ENCODE results near the gene USH2A. TPM values are rescaled to one million over a fixed set of nuclear protein-coding genes. Genes with fewer than 3 reads are reported as not detected.

The USH2A gene
- total and polyA plus RNA-seq, 4 donors, result 0.09 to 0.39 (median 0.15) TPM

- Histone ChIP-seq H3K4me3 (ENCODE audit: low read depth, low read length) (no peak overlapping the region), H3K27ac (ENCODE audit: low read depth, low read length) (no peak overlapping the region)
- WGBS (ENCODE audit: insufficient coverage), result 100% methylated on average over 3 of the region's 5 CpGs
Observed at GRCh38 chr1:216144661-216145450, 278.4 kb downstream of the USH2A start.

GRCh38 chr1:216142921-216143320 lies 280.3 kb downstream of the USH2A start:
- DNase-seq (ENCODE audit: low read depth in 4 of 6, low spot score in 6 of 6), result peak in 1 of 6 donors; percentile 42
- H3K27me3 ChIP-seq (ENCODE audit: control insufficient read depth, insufficient read depth, low read length), result no peaks in the 10 kb centered on the region
- H3K27ac ChIP-seq (ENCODE audit: low read depth, low read length), result no peak overlapping the region
- no peaks in the 10 kb centered on the region for H3K4me1 ChIP-seq (ENCODE audit: control insufficient read depth, insufficient read depth, low read length)
- no peak overlapping the region for H3K4me3 ChIP-seq (ENCODE audit: low read depth, low read length)
- WGBS (ENCODE audit: insufficient coverage), result no CpG with 5 or more reads among the region's 2 CpGs
- no peaks in the 10 kb centered on the region for H3K9me3 ChIP-seq (ENCODE audit: control insufficient read depth, insufficient read depth, low read length)
- H3K36me3 ChIP-seq (ENCODE audit: control insufficient read depth, insufficient read depth, low read length), result no peaks in the 10 kb centered on the region

More at GRCh38 chr1:216144661-216145450, 278.4 kb downstream of the USH2A start:
- DNase-seq (ENCODE audit: low read depth in 4 of 6, low spot score in 6 of 6), result no peak
- Histone ChIP-seq H3K36me3 (ENCODE audit: control insufficient read depth, insufficient read depth, low read length) (no peaks in the 10 kb centered on the region), H3K27me3 (ENCODE audit: control insufficient read depth, insufficient read depth, low read length) (no peaks in the 10 kb centered on the region), H3K4me1 (ENCODE audit: control insufficient read depth, insufficient read depth, low read length) (no peaks in the 10 kb centered on the region), H3K9me3 (ENCODE audit: control insufficient read depth, insufficient read depth, low read length) (no peaks in the 10 kb centered on the region)

GRCh38 chr1:216140730-216141524 lies 282.3 kb downstream of the USH2A start:
- H3K4me1 ChIP-seq (ENCODE audit: control insufficient read depth, insufficient read depth, low read length), result no peaks in the 10 kb centered on the region
- no peaks in the 10 kb centered on the region for H3K9me3 ChIP-seq (ENCODE audit: control insufficient read depth, insufficient read depth, low read length)
- WGBS (ENCODE audit: insufficient coverage), result 63% methylated on average over 2 of the region's 5 CpGs
- H3K27ac ChIP-seq (ENCODE audit: low read depth, low read length), result no peak overlapping the region
- DNase-seq (ENCODE audit: low read depth in 4 of 6, low spot score in 6 of 6), result peak in 1 of 6 donors; percentile 69
- no peaks in the 10 kb centered on the region for H3K27me3 ChIP-seq (ENCODE audit: control insufficient read depth, insufficient read depth, low read length)
- H3K4me3 ChIP-seq (ENCODE audit: low read depth, low read length), result no peak overlapping the region
- no peaks in the 10 kb centered on the region for H3K36me3 ChIP-seq (ENCODE audit: control insufficient read depth, insufficient read depth, low read length)

GRCh38 chr1:216124192-216124781 lies 299.0 kb downstream of the USH2A start:
- Histone ChIP-seq H3K9me3 (ENCODE audit: control insufficient read depth, insufficient read depth, low read length) (no peaks in the 10 kb centered on the region), H3K27ac (ENCODE audit: low read depth, low read length) (no peak overlapping the region), H3K36me3 (ENCODE audit: control insufficient read depth, insufficient read depth, low read length) (no peaks in the 10 kb centered on the region), H3K4me3 (ENCODE audit: low read depth, low read length) (no peak overlapping the region), H3K4me1 (ENCODE audit: control insufficient read depth, insufficient read depth, low read length) (no peaks in the 10 kb centered on the region), H3K27me3 (ENCODE audit: control insufficient read depth, insufficient read depth, low read length) (no peaks in the 10 kb centered on the region)
- DNase-seq (ENCODE audit: low read depth in 4 of 6, low spot score in 6 of 6), result no peak
- no CpG with 5 or more reads among the region's 4 CpGs for WGBS (ENCODE audit: insufficient coverage)

- no peak overlapping the region for H3K4me3 ChIP-seq (ENCODE audit: low read depth, low read length)
- H3K27me3 ChIP-seq (ENCODE audit: control insufficient read depth, insufficient read depth, low read length), result no peaks in the 10 kb centered on the region
- WGBS (ENCODE audit: insufficient coverage), result no CpG with 5 or more reads among the region's 2 CpGs
- H3K27ac ChIP-seq (ENCODE audit: low read depth, low read length), result no peak overlapping the region
- H3K36me3 ChIP-seq (ENCODE audit: control insufficient read depth, insufficient read depth, low read length), result no peaks in the 10 kb centered on the region
- no peaks in the 10 kb centered on the region for H3K9me3 ChIP-seq (ENCODE audit: control insufficient read depth, insufficient read depth, low read length)
- no peaks in the 10 kb centered on the region for H3K4me1 ChIP-seq (ENCODE audit: control insufficient read depth, insufficient read depth, low read length)
- DNase-seq (ENCODE audit: low read depth in 4 of 6, low spot score in 6 of 6), result no peak
Observed at GRCh38 chr1:216123446-216124191, 299.6 kb downstream of the USH2A start.

GRCh38 chr1:216119600-216119999 lies 303.6 kb downstream of the USH2A start:
- no peak overlapping the region for H3K4me3 ChIP-seq (ENCODE audit: low read depth, low read length)
- no peak overlapping the region for H3K27ac ChIP-seq (ENCODE audit: low read depth, low read length)
- no peaks in the 10 kb centered on the region for H3K9me3 ChIP-seq (ENCODE audit: control insufficient read depth, insufficient read depth, low read length)
- no CpG with 5 or more reads among the region's 2 CpGs for WGBS (ENCODE audit: insufficient coverage)
- DNase-seq (ENCODE audit: low read depth in 4 of 6, low spot score in 6 of 6), result peak in 2 of 6 donors; percentile 11 to 38
- H3K36me3 ChIP-seq (ENCODE audit: control insufficient read depth, insufficient read depth, low read length), result no peaks in the 10 kb centered on the region
- no peaks in the 10 kb centered on the region for H3K4me1 ChIP-seq (ENCODE audit: control insufficient read depth, insufficient read depth, low read length)
- H3K27me3 ChIP-seq (ENCODE audit: control insufficient read depth, insufficient read depth, low read length), result no peaks in the 10 kb centered on the region

- H3K4me3 ChIP-seq (ENCODE audit: low read depth, low read length), result no peak overlapping the region
- H3K36me3 ChIP-seq (ENCODE audit: control insufficient read depth, insufficient read depth, low read length), result no peaks in the 10 kb centered on the region
- no peaks in the 10 kb centered on the region for H3K9me3 ChIP-seq (ENCODE audit: control insufficient read depth, insufficient read depth, low read length)
- no peaks in the 10 kb centered on the region for H3K4me1 ChIP-seq (ENCODE audit: control insufficient read depth, insufficient read depth, low read length)
- no peak overlapping the region for H3K27ac ChIP-seq (ENCODE audit: low read depth, low read length)
- H3K27me3 ChIP-seq (ENCODE audit: control insufficient read depth, insufficient read depth, low read length), result no peaks in the 10 kb centered on the region
- no peak for DNase-seq (ENCODE audit: low read depth in 4 of 6, low spot score in 6 of 6)
Observed at GRCh38 chr1:216114180-216114579, 309.1 kb downstream of the USH2A start.

GRCh38 chr1:216113181-216113580 lies 310.1 kb downstream of the USH2A start:
- Histone ChIP-seq H3K4me1 (ENCODE audit: control insufficient read depth, insufficient read depth, low read length) (no peaks in the 10 kb centered on the region), H3K4me3 (ENCODE audit: low read depth, low read length) (no peak overlapping the region), H3K36me3 (ENCODE audit: control insufficient read depth, insufficient read depth, low read length) (no peaks in the 10 kb centered on the region), H3K27me3 (ENCODE audit: control insufficient read depth, insufficient read depth, low read length) (no peaks in the 10 kb centered on the region), H3K27ac (ENCODE audit: low read depth, low read length) (no peak overlapping the region), H3K9me3 (ENCODE audit: control insufficient read depth, insufficient read depth, low read length) (no peaks in the 10 kb centered on the region)
- DNase-seq (ENCODE audit: low read depth in 4 of 6, low spot score in 6 of 6), result no peak
- WGBS (ENCODE audit: insufficient coverage), result no CpG with 5 or more reads among the region's 4 CpGs

GRCh38 chr1:216111842-216112241 lies 311.4 kb downstream of the USH2A start:
- H3K9me3 ChIP-seq (ENCODE audit: control insufficient read depth, insufficient read depth, low read length), result no peaks in the 10 kb centered on the region
- no peak for DNase-seq (ENCODE audit: low read depth in 4 of 6, low spot score in 6 of 6)
- no peaks in the 10 kb centered on the region for H3K36me3 ChIP-seq (ENCODE audit: control insufficient read depth, insufficient read depth, low read length)
- H3K27ac ChIP-seq (ENCODE audit: low read depth, low read length), result no peak overlapping the region
- no peaks in the 10 kb centered on the region for H3K27me3 ChIP-seq (ENCODE audit: control insufficient read depth, insufficient read depth, low read length)
- no peak overlapping the region for H3K4me3 ChIP-seq (ENCODE audit: low read depth, low read length)
- no CpG with 5 or more reads among the region's 2 CpGs for WGBS (ENCODE audit: insufficient coverage)
- H3K4me1 ChIP-seq (ENCODE audit: control insufficient read depth, insufficient read depth, low read length), result no peaks in the 10 kb centered on the region
